ENCODE measurements around the gene NLRP4.
A peak's percentile ranks its signal among the peaks of the same experiment; 100 is the strongest.

The NLRP4 gene, protein sequence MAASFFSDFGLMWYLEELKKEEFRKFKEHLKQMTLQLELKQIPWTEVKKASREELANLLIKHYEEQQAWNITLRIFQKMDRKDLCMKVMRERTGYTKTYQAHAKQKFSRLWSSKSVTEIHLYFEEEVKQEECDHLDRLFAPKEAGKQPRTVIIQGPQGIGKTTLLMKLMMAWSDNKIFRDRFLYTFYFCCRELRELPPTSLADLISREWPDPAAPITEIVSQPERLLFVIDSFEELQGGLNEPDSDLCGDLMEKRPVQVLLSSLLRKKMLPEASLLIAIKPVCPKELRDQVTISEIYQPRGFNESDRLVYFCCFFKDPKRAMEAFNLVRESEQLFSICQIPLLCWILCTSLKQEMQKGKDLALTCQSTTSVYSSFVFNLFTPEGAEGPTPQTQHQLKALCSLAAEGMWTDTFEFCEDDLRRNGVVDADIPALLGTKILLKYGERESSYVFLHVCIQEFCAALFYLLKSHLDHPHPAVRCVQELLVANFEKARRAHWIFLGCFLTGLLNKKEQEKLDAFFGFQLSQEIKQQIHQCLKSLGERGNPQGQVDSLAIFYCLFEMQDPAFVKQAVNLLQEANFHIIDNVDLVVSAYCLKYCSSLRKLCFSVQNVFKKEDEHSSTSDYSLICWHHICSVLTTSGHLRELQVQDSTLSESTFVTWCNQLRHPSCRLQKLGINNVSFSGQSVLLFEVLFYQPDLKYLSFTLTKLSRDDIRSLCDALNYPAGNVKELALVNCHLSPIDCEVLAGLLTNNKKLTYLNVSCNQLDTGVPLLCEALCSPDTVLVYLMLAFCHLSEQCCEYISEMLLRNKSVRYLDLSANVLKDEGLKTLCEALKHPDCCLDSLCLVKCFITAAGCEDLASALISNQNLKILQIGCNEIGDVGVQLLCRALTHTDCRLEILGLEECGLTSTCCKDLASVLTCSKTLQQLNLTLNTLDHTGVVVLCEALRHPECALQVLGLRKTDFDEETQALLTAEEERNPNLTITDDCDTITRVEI

DNA sequence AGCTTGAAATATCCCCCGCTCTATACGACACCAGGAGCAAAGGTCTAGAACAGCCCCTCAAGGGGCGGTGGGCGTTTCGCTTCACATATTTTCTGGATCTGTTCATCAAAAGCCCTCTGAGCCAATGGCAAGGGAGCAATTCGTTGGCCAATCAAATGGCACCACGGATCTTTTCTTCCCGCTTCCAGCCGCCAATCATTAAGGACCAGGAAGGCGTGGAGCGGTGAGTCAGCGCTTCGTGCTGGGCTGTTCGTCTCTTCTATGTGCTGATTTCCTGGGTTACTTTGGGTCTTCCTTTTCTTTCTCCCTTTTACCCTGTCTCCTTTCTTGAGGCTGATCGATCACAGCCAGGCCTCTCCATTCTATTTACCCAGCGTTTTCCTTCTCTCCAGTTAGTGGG, at the start of gene NLRP4:
Gene NLRP4, plus strand, starts transcription at position 201 of the 400 bp plus-strand sequence. CDS start 15,541 bp downstream, outside the sequence.
- DNase-seq: no peak

DNA sequence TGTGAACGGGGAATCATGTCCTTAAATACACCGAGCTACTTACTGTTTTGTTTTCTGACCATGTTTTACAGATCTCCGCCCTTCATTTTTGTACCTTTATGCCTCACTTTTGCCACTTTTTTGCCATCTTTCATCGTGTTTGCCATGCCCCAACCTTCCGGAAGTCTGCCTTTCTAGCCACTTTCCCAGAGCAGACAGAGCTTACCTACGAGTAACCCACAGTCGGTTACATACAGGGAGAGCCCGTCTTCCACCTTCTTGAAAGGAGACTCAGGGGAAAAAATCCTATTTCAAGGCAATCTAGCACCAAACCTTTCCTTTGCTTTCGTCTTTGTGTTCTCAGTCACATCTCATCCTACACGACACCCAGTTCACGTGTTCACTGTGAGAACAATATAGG, 41.3 kb upstream of the NLRP4 start:
- no peak for DNase-seq

DNA sequence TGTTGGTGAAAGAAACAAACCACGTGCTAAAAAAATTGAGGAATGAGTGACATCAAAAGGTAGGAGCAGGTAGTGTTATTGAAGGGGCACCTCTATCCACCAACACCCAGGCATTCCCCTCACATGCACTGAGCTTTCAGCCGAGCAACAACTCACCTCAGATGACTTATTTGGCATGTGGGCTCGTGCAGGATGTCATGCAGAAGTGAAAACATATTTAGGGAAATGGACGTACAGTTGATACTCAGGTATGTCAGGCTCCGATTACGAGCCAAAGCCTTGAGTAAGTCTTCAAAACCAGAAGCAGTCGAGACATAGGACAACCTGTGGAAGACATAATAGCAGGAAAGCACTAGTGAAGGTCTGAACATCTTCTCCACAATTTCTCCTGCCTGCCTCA, 34.9 kb upstream of the NLRP4 start:
- DNase-seq: no peak

DNA sequence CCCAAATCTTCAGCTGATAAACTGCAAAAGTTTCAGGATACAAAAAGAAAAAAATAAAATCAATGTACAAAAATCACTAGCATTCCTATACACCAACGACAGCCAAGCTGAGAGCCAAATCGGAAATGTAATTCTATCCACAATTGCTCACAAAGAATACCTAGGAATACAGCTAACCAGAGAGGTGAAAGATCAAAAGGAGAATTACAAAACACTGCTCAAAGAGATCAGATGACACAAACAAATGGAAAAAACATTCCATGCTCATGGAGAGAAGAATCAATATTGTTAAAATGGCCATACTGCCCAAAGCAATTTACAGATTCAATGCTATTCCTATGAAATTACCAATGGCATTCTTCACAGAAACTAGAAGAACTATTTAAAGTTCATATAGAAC, 34.1 kb upstream of the NLRP4 start:
- no peak for DNase-seq

DNA sequence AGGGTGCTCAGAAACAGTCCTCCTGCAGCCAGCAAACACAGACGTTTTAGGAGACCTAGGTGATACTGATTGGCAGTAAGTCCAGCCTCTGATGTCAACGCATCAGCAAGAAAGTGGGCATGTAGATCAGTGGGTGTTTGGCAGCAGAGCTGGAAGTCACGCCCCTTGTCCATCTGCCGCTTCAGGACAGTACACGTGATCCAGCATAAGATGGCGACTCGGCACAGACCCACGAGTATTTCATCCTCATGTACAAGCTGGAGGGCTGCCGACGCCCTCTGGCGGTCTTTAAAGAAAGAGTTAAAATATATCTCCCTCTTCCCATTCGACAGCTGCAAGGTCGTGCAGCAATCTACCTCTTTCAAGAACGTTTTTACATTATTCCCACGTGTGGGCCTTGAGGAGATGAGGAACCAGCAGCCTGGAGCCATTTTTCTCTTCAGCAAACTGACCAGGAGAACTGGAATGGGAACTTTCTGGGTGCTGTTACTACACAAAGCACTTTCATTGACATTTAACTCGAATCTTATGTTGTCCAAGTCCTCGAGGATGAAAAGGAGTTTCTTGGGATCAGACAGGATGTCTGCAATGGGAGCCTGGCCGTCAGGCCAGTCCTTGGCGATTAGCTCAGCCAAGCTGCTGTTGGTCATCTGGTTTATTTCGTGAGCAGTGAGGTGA, 26.8 kb upstream of the NLRP4 start:
- DNase-seq: peak; percentile 63

DNA sequence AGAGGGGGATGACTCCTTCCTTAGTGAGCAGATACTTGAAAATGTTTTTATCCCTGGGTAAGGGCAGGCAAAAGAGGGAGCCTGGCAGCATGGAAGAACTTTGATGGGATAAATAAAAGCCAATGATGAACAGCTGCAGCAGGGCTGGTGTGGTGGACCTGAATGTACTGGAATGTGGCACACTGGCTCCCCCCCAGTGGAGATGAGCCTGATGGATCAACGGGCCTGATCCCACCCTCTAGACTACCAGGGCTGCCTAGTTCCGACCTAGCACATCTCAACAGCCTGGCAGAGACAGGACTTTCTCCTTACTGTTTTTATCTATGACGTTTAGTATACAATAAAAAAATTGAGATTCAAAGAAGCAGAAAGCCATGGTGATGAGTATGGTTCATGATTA, 25.0 kb upstream of the NLRP4 start:
- DNase-seq: no peak

DNA sequence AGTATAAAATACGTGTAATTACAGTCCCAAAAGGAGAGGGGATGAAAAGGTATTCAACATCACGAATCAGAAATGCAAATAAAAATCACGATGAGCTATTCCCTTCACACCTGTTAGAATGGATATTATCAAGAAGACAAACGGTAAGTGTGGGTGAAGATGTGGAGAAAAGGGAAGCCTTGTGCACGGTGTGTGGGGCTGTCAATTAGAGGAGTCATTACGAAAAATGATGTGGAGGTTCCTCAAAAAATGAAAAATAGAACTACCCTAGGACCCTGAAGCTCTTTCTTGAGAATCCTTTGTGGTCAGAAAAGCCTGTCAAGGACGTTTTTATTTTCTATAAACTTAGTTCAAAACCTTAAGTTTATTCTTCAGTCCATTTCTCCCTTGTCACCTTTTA, 23.9 kb upstream of the NLRP4 start:
- DNase-seq: no peak

DNA sequence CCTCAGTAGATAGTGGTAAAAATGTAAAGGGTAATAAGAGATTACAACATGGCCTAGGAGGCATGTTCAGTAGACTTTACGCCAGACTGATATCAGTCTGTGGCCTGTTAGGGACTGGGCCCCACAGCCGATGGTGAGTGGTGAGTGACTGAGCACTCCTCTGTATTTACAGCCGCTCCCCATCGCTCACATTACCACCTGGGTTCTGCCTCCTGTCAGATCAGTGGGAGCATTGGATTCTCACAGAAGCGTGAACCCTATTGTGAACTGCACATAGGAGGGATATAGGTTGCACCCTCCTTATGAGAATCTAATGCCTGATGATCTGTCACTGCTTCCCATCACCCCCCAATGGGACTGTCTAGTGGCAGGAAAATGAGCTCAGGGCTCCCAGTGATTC, 22.4 kb upstream of the NLRP4 start:
- DNase-seq: no peak

DNA sequence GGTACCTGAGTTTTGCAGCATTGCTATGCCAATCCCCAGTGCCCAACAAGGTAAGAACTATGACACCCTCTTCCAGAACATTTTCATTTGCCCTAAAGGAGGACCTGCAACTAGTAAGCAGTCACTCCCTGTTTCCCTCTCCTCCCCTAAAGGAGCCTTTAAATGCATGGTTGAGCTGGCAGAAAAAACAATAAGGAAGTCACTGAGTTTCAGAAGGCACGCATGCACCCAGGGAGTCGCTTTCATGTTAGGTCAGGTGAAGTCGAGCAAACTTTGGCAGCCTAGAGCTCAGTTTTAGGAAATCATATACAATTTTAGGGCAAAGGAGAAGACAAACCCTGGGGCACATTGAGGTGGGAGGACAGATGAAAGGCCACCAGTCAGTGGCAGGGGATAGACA, 16.3 kb upstream of the NLRP4 start:
- no peak for DNase-seq

DNA sequence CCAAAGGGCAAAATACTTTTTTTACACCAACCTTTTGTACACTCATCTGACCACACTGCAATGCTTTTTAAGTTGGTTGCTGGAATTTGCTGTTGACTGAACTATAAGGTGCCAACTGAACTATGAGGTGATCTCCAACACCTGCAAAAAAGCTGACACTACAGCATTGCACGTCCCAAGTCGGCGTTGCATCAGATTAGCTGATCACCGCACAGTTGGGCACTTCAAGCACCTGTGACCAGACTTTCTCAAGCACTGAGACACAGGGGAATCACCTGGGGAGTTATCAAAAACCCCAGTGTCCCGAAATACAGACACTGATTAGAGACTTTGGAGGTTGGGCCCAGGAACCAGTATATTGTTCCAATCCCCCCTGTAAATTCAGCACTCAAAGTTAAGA, 5.7 kb upstream of the NLRP4 start:
- no peak for DNase-seq

DNA sequence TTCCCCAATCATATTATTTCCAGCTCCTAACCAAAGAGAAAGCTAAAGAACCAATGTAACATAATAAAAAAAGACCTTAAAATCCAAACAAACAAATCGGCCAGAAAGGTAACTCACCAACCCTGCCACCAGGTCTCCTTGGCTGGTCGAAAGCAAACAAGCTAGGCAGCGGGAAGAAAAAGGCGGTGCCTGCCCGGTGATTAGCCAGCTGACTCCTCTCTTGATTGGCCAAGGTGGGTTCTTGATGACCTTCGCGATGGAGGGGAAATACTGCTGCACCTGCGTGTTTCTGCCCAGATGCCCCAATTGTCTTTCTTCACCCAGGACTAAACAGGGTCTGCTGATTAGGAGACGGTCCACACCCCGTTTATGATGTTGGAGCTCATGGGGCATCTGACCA, 4.5 kb upstream of the NLRP4 start, which contains the start of gene NLRP11:
Gene NLRP11, minus strand, starts transcription at position 154 of the 400 bp plus-strand sequence. CDS start 13,825 bp downstream, outside the sequence.
- no peak for DNase-seq

DNA sequence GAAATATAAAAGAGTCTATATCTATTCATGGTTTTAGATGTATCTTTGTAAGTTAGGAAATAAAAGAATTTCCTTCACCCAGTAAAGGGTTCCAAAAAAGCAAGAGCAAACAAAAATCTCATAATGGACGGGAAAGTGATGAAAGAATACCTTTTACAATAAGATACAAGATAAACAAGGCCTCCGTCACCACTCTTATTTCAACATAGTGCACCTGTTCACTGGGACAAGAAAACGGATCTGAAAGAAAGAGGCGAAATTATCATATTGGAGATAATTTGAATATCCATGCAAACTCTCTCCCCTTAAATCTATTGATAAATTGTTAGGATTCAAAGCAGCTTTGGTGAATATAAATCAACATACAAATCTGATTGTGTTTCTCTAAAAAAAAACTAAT, 3.7 kb upstream of the NLRP4 start:
- DNase-seq: no peak

DNA sequence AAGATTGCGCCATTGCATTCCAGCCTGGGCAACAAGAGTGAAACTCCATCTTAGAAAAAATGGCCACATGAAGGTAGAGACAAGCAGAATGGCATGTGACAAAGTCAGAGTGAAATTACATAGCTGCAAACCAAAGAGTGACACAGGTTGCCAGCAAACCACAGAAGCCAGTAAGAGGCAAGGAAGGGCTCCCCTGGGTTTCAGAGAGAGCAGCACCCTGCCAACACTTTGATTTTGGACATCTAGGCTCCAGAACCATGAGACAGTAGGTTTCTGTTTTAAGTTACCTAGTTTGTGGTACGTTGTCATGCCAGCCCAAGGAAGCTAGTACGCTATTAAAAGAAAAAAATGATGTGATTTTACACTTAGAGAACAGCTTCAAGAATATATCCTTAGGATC, 1.9 kb downstream of the NLRP4 start:
- DNase-seq: no peak

DNA sequence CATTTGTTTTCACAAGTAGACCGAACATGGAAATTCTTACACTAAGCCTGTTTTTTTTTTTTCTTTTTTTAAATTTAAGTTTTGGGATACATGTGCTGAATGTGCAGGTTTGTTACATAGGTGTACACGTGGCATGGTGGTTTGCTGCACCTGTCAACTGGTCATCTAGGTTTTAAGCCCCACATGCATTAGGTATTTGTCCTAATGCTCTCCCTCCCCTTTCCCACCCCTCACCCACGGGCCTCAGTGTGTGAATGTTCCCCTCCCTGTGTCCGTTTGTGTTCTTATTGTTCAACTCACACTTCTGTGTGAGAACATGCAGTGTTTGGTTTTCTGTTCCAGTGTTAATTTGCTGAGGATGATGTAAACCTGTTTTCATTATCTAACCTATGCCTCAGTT, 2.6 kb downstream of the NLRP4 start:
- DNase-seq: no peak

DNA sequence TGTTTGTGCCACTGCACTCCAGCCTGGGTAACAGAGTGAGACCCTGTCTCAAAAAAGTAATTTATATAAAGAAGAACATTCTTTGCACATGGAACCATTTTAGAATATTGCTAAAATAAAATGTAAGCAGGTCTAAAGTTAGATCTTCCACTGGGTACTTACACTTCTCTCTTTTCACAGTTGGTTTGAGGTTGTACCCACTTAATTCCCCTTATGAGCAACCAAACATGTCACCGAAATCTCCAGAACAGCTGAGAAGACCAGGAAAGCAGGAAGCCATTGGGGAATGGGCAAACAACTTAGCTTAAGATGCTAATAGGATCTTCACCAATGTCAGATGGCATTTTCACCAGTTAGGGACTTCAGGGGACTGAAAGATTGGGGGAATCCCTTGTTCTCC, 18.8 kb downstream of the NLRP4 start:
- no peak for DNase-seq

DNA sequence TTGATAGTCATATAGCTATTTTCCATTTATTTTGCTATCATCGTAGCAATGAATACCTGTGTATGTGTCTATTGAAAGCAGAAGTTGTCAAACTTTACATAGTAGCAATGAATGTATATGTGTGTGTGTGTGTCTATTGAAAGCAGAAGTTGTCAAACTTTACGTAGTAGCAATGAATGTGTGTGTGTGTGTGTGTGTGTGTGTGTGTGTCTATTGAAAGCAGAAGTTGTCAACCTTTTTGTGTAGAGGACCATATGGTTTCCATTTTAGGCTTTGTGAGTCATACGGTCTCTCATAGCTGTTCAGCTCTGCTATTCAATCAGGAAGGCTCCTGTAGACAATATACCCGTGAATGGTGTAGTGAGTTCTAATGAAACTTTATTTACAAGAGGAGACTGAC, 20.8 kb downstream of the NLRP4 start:
- no peak for DNase-seq

DNA sequence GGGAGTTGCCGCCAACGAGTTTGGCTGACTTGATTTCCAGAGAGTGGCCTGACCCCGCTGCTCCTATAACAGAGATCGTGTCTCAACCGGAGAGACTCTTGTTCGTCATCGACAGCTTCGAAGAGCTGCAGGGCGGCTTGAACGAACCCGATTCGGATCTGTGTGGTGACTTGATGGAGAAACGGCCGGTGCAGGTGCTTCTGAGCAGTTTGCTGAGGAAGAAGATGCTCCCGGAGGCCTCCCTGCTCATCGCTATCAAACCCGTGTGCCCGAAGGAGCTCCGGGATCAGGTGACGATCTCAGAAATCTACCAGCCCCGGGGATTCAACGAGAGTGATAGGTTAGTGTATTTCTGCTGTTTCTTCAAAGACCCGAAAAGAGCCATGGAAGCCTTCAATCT, 21.6 kb downstream of the NLRP4 start:
- no peak for DNase-seq

DNA sequence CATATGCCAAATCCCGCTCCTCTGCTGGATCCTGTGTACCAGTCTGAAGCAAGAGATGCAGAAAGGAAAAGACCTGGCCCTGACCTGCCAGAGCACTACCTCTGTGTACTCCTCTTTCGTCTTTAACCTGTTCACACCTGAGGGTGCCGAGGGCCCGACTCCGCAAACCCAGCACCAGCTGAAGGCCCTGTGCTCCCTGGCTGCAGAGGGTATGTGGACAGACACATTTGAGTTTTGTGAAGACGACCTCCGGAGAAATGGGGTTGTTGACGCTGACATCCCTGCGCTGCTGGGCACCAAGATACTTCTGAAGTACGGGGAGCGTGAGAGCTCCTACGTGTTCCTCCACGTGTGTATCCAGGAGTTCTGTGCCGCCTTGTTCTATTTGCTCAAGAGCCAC, 22.1 kb downstream of the NLRP4 start:
- no peak for DNase-seq

DNA sequence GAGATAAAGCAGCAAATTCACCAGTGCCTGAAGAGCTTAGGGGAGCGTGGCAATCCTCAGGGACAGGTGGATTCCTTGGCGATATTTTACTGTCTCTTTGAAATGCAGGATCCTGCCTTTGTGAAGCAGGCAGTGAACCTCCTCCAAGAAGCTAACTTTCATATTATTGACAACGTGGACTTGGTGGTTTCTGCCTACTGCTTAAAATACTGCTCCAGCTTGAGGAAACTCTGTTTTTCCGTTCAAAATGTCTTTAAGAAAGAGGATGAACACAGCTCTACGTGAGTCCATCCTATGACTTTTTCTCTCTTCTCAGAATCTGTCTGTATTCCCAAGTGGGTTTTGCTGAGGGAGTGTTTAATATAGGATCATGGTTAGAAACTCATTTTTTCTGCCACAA, 22.6 kb downstream of the NLRP4 start:
- no peak for DNase-seq

DNA sequence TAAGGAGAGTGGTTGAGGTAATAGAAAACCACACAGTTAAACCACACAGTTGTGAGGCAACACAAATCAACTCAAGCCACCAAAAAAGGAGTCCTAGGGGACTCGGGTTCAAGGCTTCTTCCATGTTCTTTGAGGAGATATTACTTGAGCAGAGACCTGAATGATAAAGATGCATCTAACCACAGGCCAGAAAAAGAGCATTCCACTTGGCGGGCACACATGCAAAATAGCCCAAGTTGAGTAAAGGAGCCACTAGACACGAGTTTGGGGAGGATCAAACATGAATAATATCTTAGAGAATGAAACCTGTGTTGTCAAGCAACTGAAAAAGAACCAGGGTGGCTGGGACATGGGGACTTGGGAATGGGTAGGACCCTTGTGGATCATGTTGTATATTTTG, 30.2 kb downstream of the NLRP4 start:
- DNase-seq: no peak

DNA sequence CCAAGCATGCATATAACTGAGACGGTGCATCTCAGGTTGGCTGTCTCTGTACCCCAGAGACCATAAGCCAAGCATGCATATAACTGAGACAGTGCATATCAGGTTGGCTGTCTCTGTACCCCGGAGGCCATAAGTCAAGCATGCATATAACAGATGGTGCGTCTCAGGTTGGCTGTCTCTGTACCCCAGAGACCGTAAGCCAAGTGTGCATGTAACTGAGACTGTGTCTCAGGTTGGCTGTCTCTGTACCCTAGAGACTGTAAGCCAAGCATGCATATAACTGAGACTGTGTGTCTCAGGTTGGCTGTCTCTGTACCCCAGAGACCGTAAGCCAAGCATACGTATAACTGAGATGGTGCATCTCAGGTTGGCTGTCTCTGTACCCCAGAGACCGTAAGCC, 30.8 kb downstream of the NLRP4 start:
- no peak for DNase-seq

DNA sequence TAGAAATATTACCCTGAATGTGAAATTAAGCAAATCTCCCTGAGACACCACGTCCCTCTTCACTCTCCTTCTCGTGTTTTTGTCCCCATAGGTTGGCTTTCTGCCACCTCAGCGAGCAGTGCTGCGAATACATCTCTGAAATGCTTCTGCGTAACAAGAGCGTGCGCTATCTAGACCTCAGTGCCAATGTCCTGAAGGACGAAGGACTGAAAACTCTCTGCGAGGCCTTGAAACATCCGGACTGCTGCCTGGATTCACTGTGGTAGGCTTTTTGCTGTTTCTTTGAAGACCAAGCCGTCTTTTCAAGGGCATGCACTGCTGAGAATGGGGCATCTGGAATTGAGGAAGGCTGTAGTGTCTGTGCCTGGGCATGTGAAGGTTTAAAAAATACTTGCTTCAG, 34.4 kb downstream of the NLRP4 start:
- no peak for DNase-seq

DNA sequence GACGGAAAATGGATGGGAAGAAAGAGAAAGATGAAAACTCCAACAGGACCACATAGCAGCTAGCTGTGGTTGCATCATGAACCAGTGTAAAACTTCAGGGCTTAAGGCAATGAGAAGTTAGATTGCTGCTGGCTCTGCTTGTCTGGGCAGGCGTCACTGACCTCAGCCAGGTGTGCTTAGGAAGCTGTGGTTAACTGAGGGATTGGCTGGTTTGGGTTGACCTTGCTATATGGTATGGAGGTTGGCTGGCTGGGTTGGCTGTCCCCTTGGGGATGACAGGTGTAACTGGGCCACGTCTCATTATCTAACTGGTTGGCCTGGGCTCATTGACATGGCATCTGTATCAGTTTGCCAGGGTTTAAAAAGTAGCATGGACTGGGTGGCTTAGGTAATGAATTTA, 40.9 kb downstream of the NLRP4 start:
- DNase-seq: no peak
